Common myeloid progenitor, CD34-positive (primary cell): ENCODE results near the gene MAN2A1.

Source experiments
- CTCF ChIA-PET: fragments of 350-600 bp; sonication (Branson Sonifier 250); formaldehyde crosslinking; loops from one replicate; lab custom pipeline; 2021; ENCODE audit warnings: antibody characterized with exemption; lab: Charles Lee
- POLR2A ChIA-PET: fragments of 350-600 bp; sonication (Branson Sonifier 250); formaldehyde crosslinking; loops from one replicate; lab custom pipeline; 2021; ENCODE audit warnings: antibody characterized with exemption; lab: Charles Lee
- DNase-seq, 3 donors: peaks; one replicate each; pipeline versions ENCODE4 v3.0.0 to v3.0.0-alpha.2; 2013
- H3K27ac ChIP-seq, 2 experiments: 1 replicate in 1 of 2; 2 replicates in 1 of 2; pipeline ENCODE4 v1.7.0; 2013; ENCODE audit warnings: inconsistent platforms in 2 of 2, low read length in 2 of 2, mild to moderate bottlenecking in 2 of 2, low read depth in 1 of 2, moderate library complexity in 1 of 2; ENCODE audit not compliant: severe bottlenecking in 2 of 2, insufficient read depth in 1 of 2, poor library complexity in 1 of 2
- H3K27me3 ChIP-seq, 5 experiments: replicated peaks in 2 of 5; 1 replicate in 3 of 5; 2 replicates in 2 of 5; pipeline versions ENCODE4 v1.6.1 to v1.7.0; 2013; ENCODE audit warnings: low read length in 4 of 5, mild to moderate bottlenecking in 2 of 5, moderate library complexity in 2 of 5, inconsistent platforms in 1 of 5; ENCODE audit not compliant: insufficient read depth in 5 of 5, control insufficient read depth in 4 of 5
- H3K36me3 ChIP-seq, 4 experiments: 1 replicate in 2 of 4; 2 replicates in 2 of 4; pipeline versions ENCODE4 v1.6.1 to v1.7.0; 2013; ENCODE audit warnings: low read length in 3 of 4, control low read depth in 1 of 4, mild to moderate bottlenecking in 1 of 4; ENCODE audit not compliant: control insufficient read depth in 4 of 4, insufficient read depth in 4 of 4
- H3K4me1 ChIP-seq, 4 experiments: 1 replicate in 3 of 4; 2 replicates in 1 of 4; pipeline versions ENCODE4 v1.6.1 to v1.7.1; 2013; ENCODE audit warnings: low read length in 3 of 4, mild to moderate bottlenecking in 3 of 4, control low read depth in 1 of 4, inconsistent platforms in 1 of 4, moderate library complexity in 1 of 4; ENCODE audit not compliant: control insufficient read depth in 4 of 4, insufficient read depth in 4 of 4; ENCODE audit errors: control extremely low read depth in 1 of 4
- H3K4me3 ChIP-seq, 7 experiments: 1 replicate in 4 of 7; 2 replicates in 3 of 7; pipeline versions ENCODE4 v1.5.1 to v1.7.0; 2013; ENCODE audit warnings: mild to moderate bottlenecking in 7 of 7, low read length in 6 of 7, moderate library complexity in 6 of 7, inconsistent platforms in 2 of 7, low read depth in 2 of 7, control low read depth in 1 of 7; ENCODE audit not compliant: insufficient read depth in 4 of 7, control insufficient read depth in 1 of 7; ENCODE audit errors: extremely low read depth in 1 of 7
- H3K9me3 ChIP-seq, 5 experiments: 1 replicate in 4 of 5; 2 replicates in 1 of 5; pipeline versions ENCODE4 v1.6.1 to v1.7.1; 2013; ENCODE audit warnings: low read length in 4 of 5, mild to moderate bottlenecking in 2 of 5, inconsistent platforms in 1 of 5, low read depth in 1 of 5, moderate library complexity in 1 of 5; ENCODE audit not compliant: control insufficient read depth in 4 of 5, insufficient read depth in 2 of 5; ENCODE audit errors: control extremely low read depth in 1 of 5
- WGBS: methylation state at CpG from one replicate; pipeline ENCODE4 v1.1.5; 2013; ENCODE audit not compliant: insufficient coverage; 5-methylcytosine and 5-hydroxymethylcytosine counted together

Gene MAN2A1

DNA sequence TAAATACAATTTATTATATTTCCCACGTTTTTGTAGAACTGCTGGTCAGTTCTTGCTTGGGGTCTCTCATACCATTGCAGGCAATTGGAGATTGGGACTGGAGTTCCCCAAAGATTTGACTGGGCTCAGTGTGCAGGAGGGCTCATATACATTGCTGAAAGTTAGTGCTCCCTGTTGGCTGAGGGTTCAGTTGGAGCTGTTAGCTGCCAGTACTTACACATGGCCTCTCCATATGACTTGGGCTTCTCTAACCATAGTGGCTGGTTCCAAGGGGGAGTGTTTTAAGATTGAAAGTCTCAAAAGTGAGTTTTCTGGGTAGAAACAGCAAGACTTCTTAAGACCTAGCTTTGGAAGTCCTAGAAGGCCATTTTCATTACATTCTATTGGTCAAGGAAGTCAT is 102.9 kb downstream of the MAN2A1 start:
- no CpG with 5 or more reads among the region's 1 CpG for WGBS
- H3K9me3 ChIP-seq, result peaks cover 0 to 6% (median 2%) of the 10 kb centered on the region in 5 experiments
- H3K27ac ChIP-seq, result no peak overlapping the region
- H3K36me3 ChIP-seq, result peaks cover 8 to 41% (median 23%) of the 10 kb centered on the region in 4 experiments
- H3K4me3 ChIP-seq, result no peak overlapping the region
- ChIA-PET CTCF (no interaction called here), POLR2A (no interaction called here)
- H3K4me1 ChIP-seq, result no peaks in the 10 kb centered on the region
- no peaks in the 10 kb centered on the region for H3K27me3 ChIP-seq
- no peak for DNase-seq

DNA sequence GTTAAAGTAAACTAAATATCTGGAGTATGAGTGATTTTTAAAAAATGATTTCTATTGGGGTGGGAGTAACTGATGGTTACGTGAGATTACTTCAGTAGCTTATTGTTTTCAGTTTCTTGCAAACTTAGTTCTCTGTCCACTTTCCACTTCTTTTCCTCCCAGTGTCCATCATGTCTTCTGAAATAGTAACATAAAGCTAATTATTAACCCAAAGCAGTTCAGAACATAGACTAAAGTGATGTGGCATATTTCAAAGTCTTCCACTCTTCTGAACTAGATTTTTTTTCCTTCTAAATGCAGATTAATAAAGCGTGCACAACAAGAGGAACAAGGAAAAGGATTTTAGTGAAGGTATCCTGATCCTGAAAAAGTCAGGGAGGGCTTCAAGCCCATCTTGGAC is 114.1 kb downstream of the MAN2A1 start:
- no peak for DNase-seq
- no peak overlapping the region for H3K27ac ChIP-seq
- ChIA-PET CTCF (no interaction called here), POLR2A (no interaction called here)
- H3K36me3 ChIP-seq, result peaks cover 2 to 15% (median 7%) of the 10 kb centered on the region in 4 experiments
- H3K4me3 ChIP-seq, result no peak overlapping the region
- H3K9me3 ChIP-seq, result peaks cover 0 to 3% (median 3%) of the 10 kb centered on the region in 5 experiments
- H3K27me3 ChIP-seq, result no peaks in the 10 kb centered on the region
- no peaks in the 10 kb centered on the region for H3K4me1 ChIP-seq
- no CpG with 5 or more reads among the region's 2 CpGs for WGBS

DNA sequence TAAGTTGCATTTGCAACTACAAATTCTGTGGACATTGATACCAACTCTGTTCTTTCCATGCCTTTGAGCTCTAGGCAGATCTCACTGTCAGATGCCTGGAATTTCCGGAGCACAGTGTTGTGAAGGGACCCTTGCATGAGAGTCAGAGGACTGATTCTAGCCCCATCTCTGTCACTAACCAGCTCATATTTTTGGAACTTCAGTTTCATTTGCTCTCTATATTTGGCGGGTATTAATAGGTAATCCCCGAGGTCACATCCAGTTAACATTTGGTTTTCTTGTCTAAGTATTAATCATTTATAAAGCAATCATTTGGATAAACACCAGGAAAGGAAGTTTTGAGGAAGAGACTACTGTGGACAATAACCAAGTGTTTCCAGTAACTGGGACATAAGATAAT is 115.7 kb downstream of the MAN2A1 start:
- no peak overlapping the region for H3K4me3 ChIP-seq
- ChIA-PET POLR2A (interaction anchor here (0.6 kb wide), 1 partner anchor 260 kb away, joined by 5 read pairs; no protein-coding TSS in a partner anchor), CTCF (no interaction called here)
- H3K27me3 ChIP-seq, result no peaks in the 10 kb centered on the region
- WGBS, result 88% methylated on average over 1 of the region's 3 CpGs
- H3K9me3 ChIP-seq, result peaks cover 0 to 11% (median 4%) of the 10 kb centered on the region in 5 experiments
- H3K36me3 ChIP-seq, result peaks cover 4 to 28% (median 9%) of the 10 kb centered on the region in 4 experiments
- H3K27ac ChIP-seq, result no peak overlapping the region
- no peak for DNase-seq
- H3K4me1 ChIP-seq, result no peaks in the 10 kb centered on the region

DNA sequence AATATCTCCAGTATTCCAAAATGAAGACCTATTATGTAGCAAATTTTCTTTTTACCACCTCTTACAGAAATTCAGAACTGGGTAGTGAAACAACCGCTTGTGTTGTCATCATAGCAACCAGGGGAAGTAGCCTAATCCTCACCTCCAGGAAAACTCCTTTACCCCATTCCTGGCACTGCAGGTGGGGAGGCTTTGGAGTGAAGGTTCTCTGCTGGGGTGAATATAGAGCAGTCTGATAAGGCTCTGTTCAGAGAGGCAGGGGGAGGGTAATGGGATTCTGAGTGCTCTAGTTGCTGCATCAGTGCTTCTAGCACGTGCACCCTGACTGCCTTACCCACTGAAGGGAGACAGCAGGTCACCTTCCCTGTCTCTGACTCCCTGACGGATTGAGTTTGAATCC is 116.2 kb downstream of the MAN2A1 start:
- 94% methylated on average over 3 of the region's 3 CpGs for whole genome bisulfite sequencing
- CTCF ChIA-PET, result no interaction called here
- POLR2A ChIA-PET, result interaction anchor here (0.6 kb wide), 1 partner anchor 260 kb away, joined by 5 read pairs; no protein-coding TSS in a partner anchor

GRCh38 chr5:109812698-109813097 is 123.0 kb downstream of the MAN2A1 start:
- peaks cover 4 to 30% (median 24%) of the 10 kb centered on the region in 4 experiments for H3K36me3 ChIP-seq
- no peak for DNase-seq
- H3K27ac ChIP-seq, result no peak overlapping the region
- peaks cover 0 to 8% (median 2%) of the 10 kb centered on the region in 5 experiments for H3K9me3 ChIP-seq
- H3K27me3 ChIP-seq, result no peaks in the 10 kb centered on the region
- H3K4me3 ChIP-seq, result no peak overlapping the region
- no peaks in the 10 kb centered on the region for H3K4me1 ChIP-seq
- POLR2A ChIA-PET, result interaction anchor here (1.1 kb wide), 1 partner anchor 10 kb away, joined by 5 read pairs; no protein-coding TSS in a partner anchor
- CTCF ChIA-PET, result no interaction called here
- no CpG with 5 or more reads among the region's 2 CpGs for WGBS

More for the DNA sequence above, 116.2 kb downstream of the MAN2A1 start:
- Histone ChIP-seq H3K27ac (no peak overlapping the region), H3K9me3 (peaks cover 0 to 11% (median 4%) of the 10 kb centered on the region in 5 experiments), H3K36me3 (peaks cover 6 to 28% (median 12%) of the 10 kb centered on the region in 4 experiments), H3K4me3 (no peak overlapping the region), H3K4me1 (no peaks in the 10 kb centered on the region), H3K27me3 (no peaks in the 10 kb centered on the region)
- DNase-seq, result no peak

GRCh38 chr5:109816732-109817131 is 127.0 kb downstream of the MAN2A1 start:
- Histone ChIP-seq H3K4me1 (no peaks in the 10 kb centered on the region), H3K4me3 (no peak overlapping the region), H3K9me3 (no peaks in the 10 kb centered on the region), H3K27me3 (no peaks in the 10 kb centered on the region), H3K27ac (no peak overlapping the region), H3K36me3 (peaks cover 8 to 30% (median 18%) of the 10 kb centered on the region in 4 experiments)
- no peak for DNase-seq
- POLR2A ChIA-PET, result no interaction called here
- no CpG with 5 or more reads among the region's 1 CpG for WGBS
- CTCF ChIA-PET, result no interaction called here

GRCh38 chr5:109819878-109820277 is 130.2 kb downstream of the MAN2A1 start:
- H3K36me3 ChIP-seq, result peaks cover 8 to 26% (median 18%) of the 10 kb centered on the region in 4 experiments
- H3K4me3 ChIP-seq, result no peak overlapping the region
- no CpG with 5 or more reads among the region's 2 CpGs for WGBS
- ChIA-PET CTCF (no interaction called here), POLR2A (no interaction called here)
- DNase-seq, result no peak
- no peaks in the 10 kb centered on the region for H3K27me3 ChIP-seq
- H3K27ac ChIP-seq, result no peak overlapping the region
- H3K4me1 ChIP-seq, result no peaks in the 10 kb centered on the region
- no peaks in the 10 kb centered on the region for H3K9me3 ChIP-seq
